GM18520 (cell line): Measurements from ENCODE around the gene GAL.

Source experiments
- ATAC-seq: cut with Tn5 transposase; IDR thresholded peaks from one replicate; pipeline ENCODE4 v1.9.1; 2021; ENCODE audit not compliant: unreplicated experiment

GAL gene

DNA sequence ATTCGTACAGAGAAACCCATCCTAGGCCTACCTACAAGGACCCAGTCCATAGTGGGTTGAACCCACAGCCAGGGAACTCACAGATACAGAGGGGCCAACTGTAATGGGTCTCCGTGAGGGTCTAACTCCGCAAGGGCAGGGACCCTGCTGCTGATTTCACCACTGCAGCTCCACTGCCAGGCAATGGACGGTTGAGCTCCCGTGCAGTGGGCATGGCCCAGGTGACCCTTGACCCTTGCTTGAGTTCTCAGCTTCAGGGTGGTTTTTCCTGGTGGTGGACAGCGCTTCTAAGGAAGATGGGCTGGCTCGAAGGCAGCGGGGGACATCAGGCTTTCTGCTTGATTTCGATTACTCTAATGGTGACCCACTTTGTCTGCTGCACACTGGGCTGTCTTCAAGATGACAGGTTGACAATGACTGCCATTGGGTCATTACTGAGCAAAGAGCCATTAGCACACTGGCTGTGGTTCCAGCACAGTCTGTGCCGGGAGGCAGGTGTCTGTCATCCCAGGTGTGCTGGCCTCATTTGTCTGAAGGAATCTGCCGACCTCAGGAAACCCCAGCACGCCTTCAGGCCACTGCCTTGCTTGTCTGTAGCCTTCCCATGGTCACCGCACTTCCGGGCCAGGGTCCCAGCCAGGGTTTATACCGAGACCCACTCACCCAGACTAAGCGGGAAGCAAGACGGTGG lies 3.7 kb upstream of the GAL start:
- ATAC-seq: no peak

GRCh38 chr11:68682531-68682961 lies 1.8 kb upstream of the GAL start:
- ATAC-seq: no peak

GRCh38 chr11:68683121-68683520 lies 1.2 kb upstream of the GAL start:
- ATAC-seq: no peak

DNA sequence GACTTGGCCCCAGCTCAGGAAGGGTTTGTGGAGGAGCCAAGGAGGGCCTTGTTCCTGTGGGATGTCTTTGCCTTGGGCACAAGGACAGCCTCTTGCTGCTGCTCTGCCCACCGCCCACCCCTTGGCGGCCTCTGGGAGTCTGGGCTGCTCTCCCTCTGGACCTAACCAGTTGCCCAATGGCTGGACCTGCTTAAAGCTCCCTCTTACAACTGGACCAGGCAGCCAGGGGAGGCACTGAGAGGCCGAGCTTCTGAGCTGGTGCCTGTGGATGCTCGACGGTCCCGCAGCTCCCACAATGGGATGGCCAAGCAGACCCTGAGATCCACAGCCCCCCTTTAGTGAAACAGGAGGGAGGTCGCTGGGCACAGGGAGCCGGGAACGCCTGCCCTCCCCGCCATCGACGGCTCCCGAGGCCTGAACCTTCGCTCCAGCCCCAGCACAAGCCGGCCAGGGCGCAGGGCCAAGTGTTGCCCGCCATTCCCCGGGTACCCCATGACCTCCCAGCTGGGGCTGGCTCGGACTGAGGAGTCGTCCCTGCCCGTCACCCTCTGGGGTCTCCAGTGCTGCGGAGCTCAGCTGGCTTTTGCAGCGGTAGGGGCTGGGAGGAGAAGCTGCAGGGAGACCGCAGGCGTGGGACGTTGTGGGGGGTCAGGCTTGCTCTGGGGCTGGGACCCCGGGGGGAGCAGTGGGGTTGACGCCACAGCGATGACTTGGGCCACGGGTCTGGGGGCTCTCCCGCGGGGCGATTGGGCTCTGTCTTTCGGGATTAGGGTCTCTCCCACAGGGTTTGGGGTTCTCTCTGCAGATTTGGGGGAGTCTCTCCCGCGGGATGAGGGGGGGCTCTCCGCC lies 584 bp upstream of the GAL start:
- no peak for ATAC-seq

GRCh38 chr11:68685656-68686380 lies 1.5 kb downstream of the GAL start:
- no peak for ATAC-seq

DNA sequence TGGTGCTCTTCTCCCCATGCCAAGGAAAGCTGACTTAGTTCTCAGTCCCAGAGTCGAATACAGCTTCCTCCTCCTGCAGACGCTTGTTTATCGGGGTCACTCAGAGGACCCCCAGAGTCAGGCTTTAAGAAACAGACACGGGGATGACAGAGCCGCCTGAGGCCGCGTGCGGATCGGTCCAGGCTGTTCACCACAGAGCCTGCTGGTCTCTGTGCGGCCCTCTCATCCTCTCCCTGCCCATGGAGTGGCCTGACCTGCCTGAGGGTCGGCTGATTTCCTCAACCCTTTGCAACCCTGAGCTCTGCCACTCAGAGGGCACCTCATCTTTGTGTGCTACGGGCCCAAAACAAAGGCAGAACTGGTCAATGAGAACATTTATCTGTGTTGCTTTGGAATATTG lies 2.1 kb downstream of the GAL start:
- no peak for ATAC-seq

- ATAC-seq: no peak
These were observed 3.0 kb downstream of the GAL start for GRCh38 chr11:68687311-68687710.

DNA sequence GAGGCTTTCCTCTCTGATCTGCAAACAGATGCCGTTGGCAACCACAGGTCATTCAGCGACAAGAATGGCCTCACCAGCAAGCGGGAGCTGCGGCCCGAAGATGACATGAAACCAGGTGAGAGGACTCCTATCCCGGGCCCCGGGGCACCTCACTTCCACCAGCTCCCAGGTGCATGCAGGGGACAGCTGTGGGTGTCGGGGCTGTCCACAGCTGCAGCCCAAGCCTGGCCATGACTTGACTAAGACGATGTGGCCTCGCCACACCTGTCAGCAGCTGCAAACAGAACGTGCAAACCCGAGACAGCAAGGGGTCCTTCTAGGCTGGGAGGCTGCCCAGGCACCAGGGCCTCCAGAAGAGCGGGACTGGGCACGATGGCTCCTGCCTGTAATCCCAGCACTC lies 3.6 kb downstream of the GAL start:
- ATAC-seq: no peak

GRCh38 chr11:68688881-68689280 lies 4.5 kb downstream of the GAL start:
- ATAC-seq: no peak

DNA sequence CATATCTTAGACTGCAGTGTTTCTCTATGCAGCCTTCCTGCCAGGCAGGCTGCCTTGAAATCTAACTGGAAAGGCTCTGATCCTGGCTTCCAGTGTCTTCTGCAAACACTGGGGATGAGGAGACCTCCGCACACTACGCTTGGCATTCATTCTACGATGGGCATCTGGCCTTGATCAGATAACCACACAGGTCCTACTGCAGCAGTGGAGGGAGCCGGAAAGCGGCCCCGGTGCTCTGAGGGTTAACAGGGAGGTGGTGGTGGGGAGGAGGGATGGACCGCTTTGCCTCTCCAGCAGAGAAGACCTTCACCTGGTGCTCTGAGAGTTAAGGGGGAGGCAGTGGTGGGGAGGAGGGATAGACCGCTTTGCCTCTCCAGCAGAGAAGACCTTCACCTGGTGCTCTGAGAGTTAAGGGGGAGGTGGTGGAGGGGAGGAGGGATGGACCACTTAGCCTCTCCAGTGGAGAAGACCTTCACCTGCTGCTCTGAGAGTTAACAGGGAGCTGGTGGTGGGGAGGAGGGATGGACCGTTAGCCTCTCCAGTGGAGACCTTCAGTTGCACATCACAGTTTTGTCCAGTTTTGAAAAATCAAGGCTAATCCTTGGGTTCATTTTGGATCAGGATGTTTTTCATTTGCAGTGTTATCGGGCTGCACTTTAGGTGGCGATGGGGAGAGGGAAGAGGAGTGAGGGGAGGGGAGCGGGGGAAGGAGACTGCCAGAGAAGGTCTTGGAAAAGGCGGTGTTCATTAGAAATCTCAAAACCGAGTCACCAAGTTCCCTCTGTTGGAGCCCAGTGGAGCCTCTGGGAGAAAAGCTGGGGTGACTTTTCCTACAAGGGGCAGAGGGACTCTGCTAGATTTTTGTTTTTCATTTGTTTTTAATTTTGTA lies 5.6 kb downstream of the GAL start:
- no peak for ATAC-seq

DNA sequence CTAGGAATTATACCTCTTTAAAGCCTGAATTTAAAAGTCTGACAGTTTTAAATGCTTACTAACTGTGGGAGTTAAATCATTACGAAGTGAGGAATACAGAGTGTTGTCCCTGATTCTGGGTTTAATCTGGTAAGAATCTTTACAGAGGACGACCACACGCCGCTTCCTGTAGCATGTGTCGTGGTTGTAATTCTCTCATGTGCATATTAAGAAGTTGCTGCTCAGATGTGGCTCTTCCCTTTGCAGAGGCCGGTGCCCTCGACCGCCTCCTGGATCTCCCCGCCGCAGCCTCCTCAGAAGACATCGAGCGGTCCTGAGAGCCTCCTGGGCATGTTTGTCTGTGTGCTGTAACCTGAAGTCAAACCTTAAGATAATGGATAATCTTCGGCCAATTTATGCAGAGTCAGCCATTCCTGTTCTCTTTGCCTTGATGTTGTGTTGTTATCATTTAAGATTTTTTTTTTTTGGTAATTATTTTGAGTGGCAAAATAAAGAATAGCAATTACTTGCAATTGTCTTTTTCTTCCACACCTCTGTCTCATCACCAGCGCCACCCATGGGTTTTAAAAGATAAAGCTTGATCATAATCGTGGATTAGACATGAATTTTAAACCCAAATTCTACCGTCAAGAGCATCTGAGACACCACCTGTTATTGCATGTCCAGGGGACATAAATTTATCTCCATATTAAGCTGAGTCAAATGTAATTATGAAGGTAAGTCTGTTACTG lies 6.5 kb downstream of the GAL start:
- ATAC-seq: no peak

DNA sequence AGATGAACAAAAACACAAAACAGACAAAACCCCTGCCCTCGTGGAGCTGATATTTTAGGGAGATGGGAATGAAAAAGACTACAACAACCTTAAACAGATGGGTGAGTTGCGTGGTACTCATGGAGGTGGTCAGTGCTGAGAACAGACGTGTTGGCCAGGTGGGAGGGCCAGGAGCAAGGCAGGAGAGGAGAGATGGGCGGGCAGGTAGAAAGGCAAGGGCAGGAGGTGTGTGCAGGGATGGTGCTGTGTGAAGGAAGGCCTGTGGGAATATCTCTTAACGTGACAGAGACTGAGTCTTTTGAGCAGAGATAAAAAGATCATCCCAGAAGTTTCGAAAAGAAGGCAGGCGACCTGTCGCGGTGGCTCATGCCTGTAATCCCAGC lies 7.0 kb downstream of the GAL start:
- no peak for ATAC-seq

- ATAC-seq: no peak
These were observed 7.8 kb downstream of the GAL start for GRCh38 chr11:68692115-68692514.

- ATAC-seq: no peak
These were observed 8.6 kb downstream of the GAL start for GRCh38 chr11:68692871-68693483.

DNA sequence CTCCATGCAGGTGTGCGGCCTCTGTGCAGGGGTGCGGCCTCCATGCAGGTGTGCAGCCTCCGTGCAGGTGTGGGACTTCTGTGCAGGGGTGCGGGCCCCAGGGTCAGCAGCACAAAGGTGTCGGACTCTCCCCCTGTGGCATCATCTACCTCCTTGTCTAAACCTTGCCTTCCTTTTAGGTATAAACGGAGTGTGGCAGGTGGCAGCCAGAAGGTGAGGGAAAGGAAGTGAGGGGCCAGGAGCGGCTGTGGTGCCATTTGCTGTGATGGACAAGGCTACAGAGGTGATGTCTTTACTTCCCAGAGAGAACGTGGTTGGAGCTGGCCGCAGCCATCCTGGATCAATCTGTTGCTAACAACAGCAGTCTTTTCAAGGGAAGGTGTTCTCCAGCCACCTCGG lies 9.1 kb downstream of the GAL start:
- ATAC-seq: no peak

DNA sequence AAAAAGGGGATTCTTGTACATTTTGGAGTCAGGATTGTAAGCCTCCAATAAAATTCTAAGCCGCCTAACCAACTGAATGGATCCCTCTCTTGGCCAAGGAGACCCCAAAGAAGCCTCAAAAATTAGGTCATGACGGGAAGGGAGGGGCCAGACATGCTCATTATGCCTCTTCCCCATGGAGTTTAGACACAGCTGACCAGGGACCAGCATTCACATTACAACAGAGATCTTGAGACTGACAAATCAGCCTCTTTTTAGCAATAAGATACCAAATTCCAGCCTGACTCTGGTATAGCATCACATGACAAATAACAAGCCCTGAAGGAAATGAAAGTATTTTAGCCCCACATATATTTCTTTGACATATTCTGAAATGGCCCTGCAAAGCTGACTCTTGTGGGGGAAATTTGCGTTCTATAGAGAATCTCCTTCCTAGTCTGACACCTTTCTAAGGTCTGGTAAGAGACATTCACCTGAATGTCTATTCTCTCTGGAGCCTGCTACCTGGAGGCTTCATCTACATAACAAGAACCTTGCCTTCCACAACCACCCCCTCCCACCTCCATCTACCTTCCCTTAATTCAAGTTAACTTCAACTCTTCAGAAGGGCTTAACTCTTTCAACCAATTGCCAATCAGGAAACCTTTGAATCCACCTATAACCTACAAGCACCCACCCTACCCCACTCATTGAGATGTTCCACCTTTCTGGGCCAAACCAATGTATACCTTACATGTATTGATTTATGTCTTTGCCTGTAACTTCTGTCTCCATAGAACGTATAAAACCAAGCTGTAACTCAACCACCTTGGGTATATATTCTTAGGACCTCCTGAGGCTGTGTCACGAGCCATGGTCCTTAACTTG lies 10.3 kb downstream of the GAL start:
- ATAC-seq: no peak

DNA sequence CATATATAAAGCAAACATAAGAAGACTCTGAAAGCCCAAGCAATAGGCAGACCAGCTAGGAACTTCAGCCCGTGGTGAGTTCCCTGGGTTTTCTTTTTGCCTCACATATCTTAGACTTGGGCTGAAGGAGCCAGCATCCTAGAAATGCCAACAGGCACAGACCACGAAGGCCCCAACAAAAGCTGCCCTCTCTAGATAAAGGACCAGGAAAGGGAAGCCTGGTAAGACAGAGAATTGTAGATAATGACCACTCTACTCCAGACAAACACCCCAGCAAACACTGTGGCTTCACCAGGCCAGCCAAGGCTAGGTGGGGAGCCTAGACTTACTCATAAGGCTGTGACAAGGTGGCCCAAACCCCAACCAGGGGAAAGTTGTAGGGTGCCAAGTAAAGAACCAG lies 11.2 kb downstream of the GAL start:
- no peak for ATAC-seq

DNA sequence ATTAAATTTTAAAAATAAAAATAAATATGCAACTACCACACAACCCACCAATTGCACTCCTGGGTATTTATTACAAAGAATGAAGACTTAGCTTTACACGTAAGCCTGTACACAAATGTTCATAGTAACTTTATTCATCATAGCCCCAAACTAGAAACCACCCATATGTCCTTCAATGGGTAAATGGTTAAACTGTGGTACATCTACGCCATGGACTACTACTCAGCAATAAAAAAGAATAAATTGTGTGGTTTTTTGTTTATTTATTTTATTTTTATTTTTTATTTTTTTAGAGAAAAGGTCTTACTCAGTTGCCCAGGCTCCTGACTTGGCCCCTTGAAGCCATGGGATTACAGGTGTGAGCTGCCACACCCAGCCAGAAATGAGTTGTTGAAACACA lies 14.6 kb downstream of the GAL start:
- no peak for ATAC-seq

- ATAC-seq: no peak
These were observed 20.5 kb downstream of the GAL start for GRCh38 chr11:68704887-68705286.
